Ovary (tissue), 3 donors: ENCODE measurements around the gene LRCH4.

ENCODE experiments used
- CTCF ChIP-seq, 3 donors: fragments of 450-650 bp in 2 of 3; fragments of 200-600 bp in 1 of 3; IDR thresholded peaks; one replicate each; pipeline versions ENCODE4 v1.5.1 to v1.8.0; 2016 to 2022; ENCODE audit warnings: antibody characterized with exemption in 3 of 3, mild to moderate bottlenecking in 1 of 3
- POLR2A ChIP-seq: fragments of 450-650 bp; IDR thresholded peaks from one replicate; pipeline ENCODE4 v1.6.1; 2017; ENCODE audit warnings: antibody characterized with exemption, mild to moderate bottlenecking, moderate library complexity
- donor health status: DM: no; HTN: no; CAD: no.

DNA sequence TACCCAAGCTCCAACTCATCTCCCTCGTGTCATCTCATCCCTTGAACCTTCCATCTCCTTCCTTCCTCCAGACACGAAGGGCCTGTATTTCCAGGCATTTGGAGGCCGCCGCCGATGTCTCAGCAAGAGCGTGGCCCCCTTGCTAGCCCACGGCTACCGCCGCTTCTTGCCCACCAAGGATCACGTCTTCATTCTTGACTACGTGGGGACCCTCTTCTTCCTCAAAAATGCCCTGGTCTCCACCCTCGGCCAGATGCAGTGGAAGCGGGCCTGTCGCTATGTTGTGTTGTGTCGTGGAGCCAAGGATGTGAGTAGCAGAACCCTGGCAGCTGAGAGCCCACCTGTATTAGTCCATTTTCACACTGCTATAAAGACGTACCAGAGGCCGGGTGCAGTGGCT is 5.7 kb upstream of the LRCH4 start:
- no peak for TF ChIP-seq CTCF (IDR thresholded peaks at IDR 0.05)
- no peak for TF ChIP-seq POLR2A
